CD4-positive, alpha-beta T cell treated with Interferon gamma for 1 hour (primary cell): ENCODE data around the gene TNFRSF21.
"Not testable (repeated sequence)": the region's sequence is repeated elsewhere in the genome, so short reads cannot be mapped to it uniquely, and the experiment has no call there.

ENCODE experiments used
- DNase-seq: peaks from one replicate; pipeline ENCODE4 v3.0.0-alpha.2; 2020

Gene TNFRSF21, protein sequence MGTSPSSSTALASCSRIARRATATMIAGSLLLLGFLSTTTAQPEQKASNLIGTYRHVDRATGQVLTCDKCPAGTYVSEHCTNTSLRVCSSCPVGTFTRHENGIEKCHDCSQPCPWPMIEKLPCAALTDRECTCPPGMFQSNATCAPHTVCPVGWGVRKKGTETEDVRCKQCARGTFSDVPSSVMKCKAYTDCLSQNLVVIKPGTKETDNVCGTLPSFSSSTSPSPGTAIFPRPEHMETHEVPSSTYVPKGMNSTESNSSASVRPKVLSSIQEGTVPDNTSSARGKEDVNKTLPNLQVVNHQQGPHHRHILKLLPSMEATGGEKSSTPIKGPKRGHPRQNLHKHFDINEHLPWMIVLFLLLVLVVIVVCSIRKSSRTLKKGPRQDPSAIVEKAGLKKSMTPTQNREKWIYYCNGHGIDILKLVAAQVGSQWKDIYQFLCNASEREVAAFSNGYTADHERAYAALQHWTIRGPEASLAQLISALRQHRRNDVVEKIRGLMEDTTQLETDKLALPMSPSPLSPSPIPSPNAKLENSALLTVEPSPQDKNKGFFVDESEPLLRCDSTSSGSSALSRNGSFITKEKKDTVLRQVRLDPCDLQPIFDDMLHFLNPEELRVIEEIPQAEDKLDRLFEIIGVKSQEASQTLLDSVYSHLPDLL

GRCh38 chr6:47309291-47310130, at the start of gene TNFRSF21:
TSS of gene TNFRSF21 (minus strand) at chr6:47309905. CDS start at chr6:47309511, 394 bp downstream.
- DNase-seq, result peak; percentile 78

DNA sequence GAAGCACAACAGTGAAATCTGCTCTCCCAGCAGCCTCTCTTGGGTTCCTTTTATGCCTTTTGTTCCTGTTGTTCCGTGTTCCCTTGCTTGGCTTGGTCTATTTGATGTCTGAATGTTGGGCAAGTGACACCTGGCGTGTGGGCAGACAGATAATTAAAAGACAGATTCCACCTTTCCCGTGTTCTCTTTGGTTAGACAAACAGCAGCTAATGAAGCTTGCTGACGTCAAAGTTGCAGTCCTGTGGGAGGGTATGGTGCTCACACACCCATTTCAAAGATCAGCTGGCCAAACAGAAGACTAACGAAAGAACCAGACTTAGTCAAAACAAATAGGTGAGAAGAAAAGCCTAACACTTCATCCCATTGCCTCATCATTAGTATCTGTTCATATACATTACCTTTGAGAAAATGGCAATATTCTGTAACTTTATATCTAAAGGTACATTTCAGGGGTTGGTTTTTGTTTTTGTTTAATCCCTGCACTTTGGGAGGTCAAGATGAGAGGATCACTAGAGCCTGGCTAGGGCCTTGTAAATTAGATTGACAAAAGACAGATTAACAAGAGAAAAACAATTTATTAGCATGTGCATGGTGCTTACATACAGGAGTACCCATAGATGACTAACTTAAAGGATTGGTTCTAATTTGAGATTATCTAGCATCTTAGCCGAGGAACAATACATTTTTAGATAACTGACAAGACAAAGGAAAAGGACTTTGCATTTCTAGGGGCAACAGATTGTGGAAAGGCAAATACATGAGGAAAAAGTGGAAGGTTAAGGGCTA, 48.9 kb upstream of the TNFRSF21 start:
- DNase-seq, result no peak

GRCh38 chr6:47357827-47358226, 48.1 kb upstream of the TNFRSF21 start:
- no peak for DNase-seq

- DNase-seq, result no peak
Observed at GRCh38 chr6:47355496-47355895, 45.8 kb upstream of the TNFRSF21 start.

DNA sequence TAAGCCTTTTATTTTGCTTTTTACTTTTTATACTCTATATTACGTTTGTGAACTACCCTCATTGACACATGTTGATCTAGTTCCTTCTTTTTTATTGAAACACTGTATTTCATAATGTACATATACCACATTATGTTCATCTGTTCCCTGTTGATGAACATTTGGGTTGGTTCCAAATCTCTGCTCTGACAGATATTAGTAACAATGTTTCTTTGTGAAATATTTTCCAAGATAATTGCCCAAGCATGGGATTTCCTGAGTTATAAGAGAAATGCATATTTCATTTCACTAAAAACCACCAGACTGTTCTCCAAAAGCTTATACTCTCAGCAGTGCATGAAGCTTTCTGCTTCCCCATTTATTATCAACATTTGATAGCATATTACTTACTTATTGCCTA, 44.2 kb upstream of the TNFRSF21 start:
- no peak for DNase-seq

DNA sequence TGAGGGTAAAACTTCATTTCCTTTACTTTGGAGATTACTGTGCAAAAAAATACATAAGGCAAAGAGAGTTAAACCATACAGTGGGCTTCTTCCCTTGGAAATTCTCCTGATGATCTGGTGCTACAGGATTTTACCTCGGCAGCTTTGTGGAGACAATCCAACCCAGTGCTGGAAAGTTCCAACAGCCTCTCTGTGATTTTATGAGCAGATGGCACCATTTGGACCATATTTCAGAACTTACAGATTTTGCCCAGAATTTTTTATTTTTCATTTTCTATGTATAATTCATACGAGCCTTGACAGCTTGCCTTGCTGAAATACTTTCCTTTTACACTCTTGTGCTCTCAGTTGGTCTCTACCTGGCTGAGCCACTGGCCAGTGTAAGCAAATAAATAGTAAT, 43.3 kb upstream of the TNFRSF21 start:
- no peak for DNase-seq

DNA sequence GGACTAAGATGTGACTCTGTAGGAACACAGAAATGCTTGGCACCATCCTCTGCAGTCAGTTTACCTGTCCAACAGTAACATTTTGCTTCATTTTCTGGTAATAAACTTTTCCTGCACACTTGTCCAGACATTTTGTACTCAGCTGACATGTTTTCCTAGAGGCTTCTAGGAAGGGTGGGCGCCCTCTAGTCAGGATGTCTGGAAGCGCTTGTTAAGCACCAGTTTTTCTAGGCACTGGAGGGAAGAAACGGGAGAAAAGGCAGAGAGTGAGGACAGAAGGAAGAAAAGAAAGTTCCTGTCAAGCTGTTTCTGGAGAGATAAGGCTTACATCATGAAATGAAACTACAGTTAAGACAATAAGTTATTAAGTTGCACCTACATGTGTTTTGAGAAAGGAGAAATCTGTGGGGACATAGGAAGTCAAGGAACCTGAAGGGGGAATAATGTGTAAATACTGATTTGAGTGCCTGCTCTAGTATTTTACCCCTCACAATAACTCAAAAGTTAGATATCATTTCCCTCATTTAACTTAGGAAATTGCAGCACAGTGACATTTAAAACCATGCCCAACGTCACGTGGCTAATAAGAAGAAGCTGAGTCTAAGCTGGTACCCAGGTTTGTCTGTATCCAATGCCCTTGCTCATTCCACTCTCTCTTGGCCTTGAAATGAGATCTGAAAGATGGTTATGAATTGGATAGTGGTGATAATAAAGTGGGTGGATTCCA, 42.7 kb upstream of the TNFRSF21 start:
- DNase-seq, result no peak

DNA sequence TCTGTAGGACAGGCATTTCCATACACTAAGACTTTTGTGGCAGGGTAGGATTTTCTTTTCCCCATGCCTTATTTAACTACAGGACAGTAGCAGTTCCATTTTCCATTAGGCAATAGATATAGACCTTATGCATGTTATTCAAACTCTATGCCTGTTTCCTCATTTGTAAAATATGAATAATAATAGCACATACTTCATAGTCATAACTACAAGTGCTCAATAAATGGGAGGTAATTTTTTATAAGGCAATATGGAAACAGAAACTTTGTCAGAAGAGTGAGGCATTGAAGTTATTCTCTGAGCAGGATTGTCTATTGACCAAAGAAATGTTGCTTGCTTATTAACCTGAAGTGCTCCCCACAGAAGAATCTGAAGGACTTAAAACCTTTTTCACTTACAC, 41.9 kb upstream of the TNFRSF21 start:
- no peak for DNase-seq

DNA sequence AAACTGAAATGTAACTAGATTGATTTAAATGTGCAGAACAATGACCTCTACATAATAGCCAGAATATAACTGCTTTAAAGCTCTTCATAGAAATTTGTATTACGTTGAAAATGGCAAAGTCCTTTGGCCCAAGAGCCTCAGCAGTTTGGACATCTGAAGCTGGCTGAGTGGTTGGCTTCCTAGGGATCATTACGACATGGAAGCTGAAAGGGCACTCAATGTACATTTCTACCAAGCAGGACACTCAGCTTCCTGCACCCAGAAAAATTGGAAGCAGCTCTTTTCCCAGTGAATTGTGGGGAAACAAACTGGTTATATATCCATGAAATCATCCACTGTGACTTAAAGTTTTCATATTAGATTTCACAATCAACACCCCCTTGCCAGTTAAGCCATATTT, 40.2 kb upstream of the TNFRSF21 start:
- DNase-seq, result no peak

DNA sequence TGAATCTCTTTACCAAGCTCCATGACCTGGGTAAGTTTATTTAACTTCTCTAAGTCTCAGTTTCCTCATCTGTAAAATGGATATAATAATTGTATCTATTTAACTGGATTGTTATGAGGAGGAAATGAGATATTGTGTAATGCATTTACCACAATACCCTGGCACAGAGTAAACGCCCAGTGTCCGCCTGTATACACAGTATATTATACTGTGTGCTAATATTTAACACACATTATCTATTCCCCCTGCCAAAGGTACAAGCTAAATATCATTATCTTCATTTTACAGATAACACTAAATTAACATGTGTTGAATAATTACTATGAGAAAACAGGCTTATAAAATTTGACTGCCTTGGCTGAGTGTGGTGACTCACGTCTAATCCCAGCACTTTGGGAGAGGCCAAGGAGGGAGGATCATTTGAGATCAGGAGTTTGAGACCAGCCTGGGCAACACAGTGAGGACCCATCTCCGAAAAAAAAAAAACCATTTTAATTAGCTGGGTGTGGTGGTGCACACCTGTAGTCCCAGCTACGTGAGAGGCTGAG, 38.7 kb upstream of the TNFRSF21 start:
- DNase-seq, result no peak

DNA sequence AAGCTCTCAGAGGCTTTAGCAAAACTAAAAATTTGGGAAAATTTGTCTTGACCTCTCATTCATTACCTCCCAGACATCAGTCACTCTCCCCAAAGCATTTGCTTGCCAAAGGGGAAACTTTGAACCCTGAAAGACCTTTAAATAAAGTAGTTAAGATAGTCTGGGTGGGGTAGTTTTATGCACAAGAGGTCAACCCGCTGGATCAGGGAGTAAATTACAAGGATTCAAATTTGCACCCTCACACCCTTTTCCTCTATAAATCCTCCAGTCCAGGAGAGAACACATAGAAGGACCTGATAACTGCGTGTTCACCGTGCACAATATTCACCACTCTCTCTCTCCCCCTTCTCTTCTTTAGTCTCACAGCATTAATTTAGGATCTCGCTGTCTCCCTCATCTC, 36.1 kb upstream of the TNFRSF21 start:
- DNase-seq, result no peak

- DNase-seq, result no peak
Observed at GRCh38 chr6:47344022-47344421, 34.3 kb upstream of the TNFRSF21 start.

DNA sequence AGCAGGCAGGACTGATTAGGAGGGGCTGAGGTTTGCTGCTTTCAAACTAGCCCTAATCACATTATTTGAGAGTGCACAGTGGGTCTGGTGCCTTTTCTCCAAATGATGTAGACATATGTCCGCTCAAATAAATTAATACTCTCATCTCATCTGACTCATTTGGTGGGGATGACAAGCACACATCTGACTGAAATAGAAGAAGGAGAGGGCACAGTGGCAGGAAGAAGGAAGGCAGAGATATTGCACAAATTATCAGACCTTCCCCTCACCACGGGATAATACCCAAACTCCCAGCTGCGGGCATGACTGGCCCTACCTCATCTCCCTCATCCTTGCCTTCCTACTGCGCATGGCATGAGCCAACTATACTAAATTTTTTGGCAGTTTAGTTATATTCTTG, 33.9 kb upstream of the TNFRSF21 start:
- DNase-seq, result no peak

GRCh38 chr6:47342824-47343223, 33.1 kb upstream of the TNFRSF21 start:
- DNase-seq, result no peak

DNA sequence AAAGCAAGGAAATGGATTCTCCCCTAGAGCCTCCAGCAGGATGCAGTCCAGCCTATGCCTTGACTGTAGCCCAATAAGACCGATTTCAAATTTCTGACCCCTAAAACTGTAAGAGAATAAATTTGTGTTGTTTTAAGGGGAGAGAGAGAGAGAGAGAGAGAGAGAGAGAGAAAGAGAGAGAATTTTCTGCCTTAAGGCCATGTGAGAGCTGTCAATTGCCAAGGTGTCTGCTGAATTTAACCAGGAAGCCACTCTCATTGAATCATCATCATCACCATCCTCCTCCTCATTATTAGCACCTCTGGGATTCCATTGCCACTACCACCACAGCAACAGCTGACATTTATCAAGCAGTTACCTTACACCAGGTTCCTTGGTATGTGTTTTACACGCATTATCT, 27.8 kb upstream of the TNFRSF21 start:
- DNase-seq, result no peak

DNA sequence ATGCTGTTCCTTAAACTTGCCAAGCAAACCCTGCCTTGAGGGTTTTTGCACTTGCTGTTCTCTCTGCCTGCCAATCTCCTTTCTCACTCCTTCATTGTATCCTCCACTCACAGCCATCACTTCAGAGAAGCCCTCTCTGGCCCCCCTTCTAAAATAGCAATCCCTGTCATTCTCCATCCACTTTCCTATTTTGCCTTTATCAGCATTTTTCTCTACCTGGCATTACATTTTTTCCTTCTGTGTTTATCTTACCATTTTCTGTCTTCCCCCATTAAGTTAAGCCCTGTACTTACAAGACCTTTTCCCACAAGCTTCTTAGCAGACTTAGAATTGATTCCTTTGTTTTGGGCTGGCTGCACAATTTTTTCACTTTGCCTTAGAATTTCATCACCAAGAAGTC, 26.6 kb upstream of the TNFRSF21 start:
- DNase-seq, result no peak

GRCh38 chr6:47335466-47335865, 25.8 kb upstream of the TNFRSF21 start:
- DNase-seq, result no peak

DNA sequence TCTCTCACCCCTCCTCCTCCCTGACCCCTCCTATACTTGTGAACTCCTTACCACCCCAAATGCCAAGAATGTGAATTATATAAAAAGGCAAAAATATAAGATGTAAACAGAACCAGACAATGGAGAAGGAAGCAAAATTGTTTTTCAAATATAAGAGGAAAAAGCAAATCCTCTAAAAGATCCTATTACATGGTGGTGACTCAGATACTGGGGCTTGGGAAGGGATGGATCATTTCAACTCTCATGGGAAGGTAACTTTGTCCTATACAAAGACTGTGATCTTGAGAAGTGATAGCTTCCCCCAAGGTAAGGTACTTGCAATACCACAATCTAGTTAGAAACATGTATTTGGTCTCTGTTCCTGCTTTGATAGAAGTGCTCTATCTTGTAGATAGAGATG, 24.6 kb upstream of the TNFRSF21 start:
- DNase-seq, result no peak

- not testable (repeated sequence) for DNase-seq
Observed at GRCh38 chr6:47328606-47329005, 18.9 kb upstream of the TNFRSF21 start.

GRCh38 chr6:47328139-47328538, 18.4 kb upstream of the TNFRSF21 start:
- not testable (repeated sequence) for DNase-seq

DNA sequence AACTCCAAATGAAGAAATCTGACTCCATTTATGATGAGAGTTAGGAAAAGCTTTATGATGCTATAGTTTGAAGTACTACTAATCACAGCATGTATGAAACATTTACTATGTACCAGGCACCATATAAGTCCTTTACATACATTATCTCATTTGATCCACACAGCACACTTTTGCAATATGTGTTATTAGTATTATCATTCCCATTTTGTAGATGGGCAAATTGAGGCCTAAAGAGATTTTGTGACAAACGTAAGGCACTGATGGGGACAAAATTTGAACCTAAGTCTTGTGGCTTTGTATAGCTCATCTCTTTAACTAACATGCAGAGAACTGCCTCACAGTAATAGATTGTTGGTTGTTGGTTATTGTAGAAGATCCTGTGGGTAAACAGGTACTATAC, 14.2 kb upstream of the TNFRSF21 start:
- no peak for DNase-seq

- DNase-seq, result no peak
Observed at GRCh38 chr6:47323321-47323720, 13.6 kb upstream of the TNFRSF21 start.
